KG1 (cell line): Measurements from ENCODE around the gene SPDEF.

Experiments used
- DNase-seq: peaks from one replicate; lab custom pipeline; 2025; lab: John Stamatoyannopoulos, UW

SPDEF gene

GRCh38 chr6:34556031-34556471 lies at the start of gene SPDEF:
SPDEF (minus strand) TSS chr6:34556329; CDS start chr6:34544455, 11,874 bp downstream.
- no peak for DNase-seq

GRCh38 chr6:34603707-34604106 lies 47.6 kb upstream of the SPDEF start:
- DNase-seq, result no peak

- no peak for DNase-seq
These were observed 46.4 kb upstream of the SPDEF start for GRCh38 chr6:34602318-34603111.

- no peak for DNase-seq
These were observed 45.6 kb upstream of the SPDEF start for GRCh38 chr6:34601706-34602105.

- no peak for DNase-seq
These were observed 44.7 kb upstream of the SPDEF start for GRCh38 chr6:34600796-34601195.

GRCh38 chr6:34600101-34600500 lies 44.0 kb upstream of the SPDEF start:
- DNase-seq, result no peak

- DNase-seq, result no peak
These were observed 42.6 kb upstream of the SPDEF start for GRCh38 chr6:34598712-34599111.

GRCh38 chr6:34597605-34598353 lies 41.6 kb upstream of the SPDEF start:
- DNase-seq, result no peak

- DNase-seq, result no peak
These were observed 40.7 kb upstream of the SPDEF start for GRCh38 chr6:34596798-34597197.

GRCh38 chr6:34595332-34596184 lies 39.4 kb upstream of the SPDEF start:
- no peak for DNase-seq

GRCh38 chr6:34593701-34594100 lies 37.6 kb upstream of the SPDEF start:
- no peak for DNase-seq

GRCh38 chr6:34592208-34592952 lies 36.3 kb upstream of the SPDEF start:
- no peak for DNase-seq

GRCh38 chr6:34589691-34590090 lies 33.6 kb upstream of the SPDEF start:
- no peak for DNase-seq

GRCh38 chr6:34589140-34589539 lies 33.0 kb upstream of the SPDEF start:
- DNase-seq, result no peak

- DNase-seq, result no peak
These were observed 31.7 kb upstream of the SPDEF start for GRCh38 chr6:34587851-34588250.

- DNase-seq, result no peak
These were observed 31.2 kb upstream of the SPDEF start for GRCh38 chr6:34587325-34587724.

- no peak for DNase-seq
These were observed 30.4 kb upstream of the SPDEF start for GRCh38 chr6:34586327-34587040.

- no peak for DNase-seq
These were observed 29.5 kb upstream of the SPDEF start for GRCh38 chr6:34585512-34586061.

- DNase-seq, result no peak
These were observed 29.0 kb upstream of the SPDEF start for GRCh38 chr6:34585108-34585507.

- no peak for DNase-seq
These were observed 28.6 kb upstream of the SPDEF start for GRCh38 chr6:34584694-34585093.
